Fibroblast of lung (primary cell): ENCODE measurements around the gene NHSL2. TPM values are rescaled to one million over a fixed set of nuclear protein-coding genes. Genes with fewer than 3 reads are reported as not detected.

Experiments used
- DNase-seq, 2 donors: peaks; one replicate each; pipeline versions ENCODE4 v3.0.0 to v3.0.0-alpha.2; 2010; ENCODE audit warnings: low read depth in 2 of 2
- H2AFZ ChIP-seq: 2 replicates; pipeline ENCODE4 v1.5.1; 2012; ENCODE audit warnings: low read length, control low read depth, inconsistent platforms
- H3K27ac ChIP-seq: 2 replicates; pipeline ENCODE4 v1.5.1; 2011; ENCODE audit warnings: low read length, control low read depth; ENCODE audit not compliant: insufficient read depth
- H3K27me3 ChIP-seq: 2 replicates; pipeline ENCODE4 v1.5.1; 2011; ENCODE audit warnings: mild to moderate bottlenecking, low read length; ENCODE audit not compliant: control insufficient read depth, insufficient read depth
- H3K36me3 ChIP-seq: 2 replicates; pipeline ENCODE4 v1.5.1; 2011; ENCODE audit warnings: low read length; ENCODE audit not compliant: control insufficient read depth, insufficient read depth
- H3K4me1 ChIP-seq: 2 replicates; pipeline ENCODE4 v1.5.1; 2011; ENCODE audit warnings: low read length; ENCODE audit not compliant: control insufficient read depth, insufficient read depth; ENCODE audit errors: extremely low read depth
- H3K4me2 ChIP-seq: 2 replicates; pipeline ENCODE4 v1.5.1; 2011; ENCODE audit warnings: low read length, control low read depth; ENCODE audit not compliant: insufficient read depth; ENCODE audit errors: extremely low read depth
- H3K4me3 ChIP-seq, 4 experiments: fragments of 200-600 bp in 1 of 4; sonication (generic) in 1 of 4; replicated peaks in 1 of 4; 2 replicates each; pipeline ENCODE4 v1.5.1; 2011 to 2016; ENCODE audit warnings: low read length in 4 of 4, low read depth in 3 of 4, mild to moderate bottlenecking in 3 of 4, control low read depth in 2 of 4, inconsistent platforms in 1 of 4, mixed read lengths in 1 of 4; ENCODE audit not compliant: insufficient read depth in 1 of 4; ENCODE audit errors: control extremely low read depth in 1 of 4
- H3K79me2 ChIP-seq: 2 replicates; pipeline ENCODE4 v1.5.1; 2012; ENCODE audit warnings: mild to moderate bottlenecking, low read length, inconsistent platforms; ENCODE audit not compliant: control insufficient read depth, insufficient read depth
- H3K9ac ChIP-seq: 2 replicates; pipeline ENCODE4 v1.5.1; 2011; ENCODE audit warnings: mild to moderate bottlenecking, low read length, control low read depth; ENCODE audit not compliant: insufficient read depth
- H3K9me3 ChIP-seq: 2 replicates; pipeline ENCODE4 v1.5.1; 2012; ENCODE audit warnings: low read depth, low read length; ENCODE audit not compliant: control insufficient read depth, insufficient read depth
- H4K20me1 ChIP-seq: 2 replicates; pipeline ENCODE4 v1.5.1; 2011; ENCODE audit warnings: low read length; ENCODE audit not compliant: control insufficient read depth, insufficient read depth; ENCODE audit errors: extremely low read depth
- EZH2 ChIP-seq: IDR thresholded peaks from 2 replicates; pipeline ENCODE4 v1.5.1; 2012; ENCODE audit warnings: low read length, control low read depth, mild to moderate bottlenecking; ENCODE audit errors: missing control alignments
- polyA plus RNA-seq, 2 donors: library from polyadenylated mRNA; depleted of rRNA in 1 of 2; stranded (reverse) in 1 of 2; unstranded in 1 of 2; fragments of >200 nt; gene quantifications; 2 replicates each; pipeline ENCODE4 v1.2.1, GENCODE V29; 2011 to 2012; ENCODE audit warnings: missing spikeins in 1 of 2
- total RNA-seq: library from RNA; depleted of rRNA; stranded (reverse); fragments of >200 nt; gene quantifications from 2 replicates; pipeline ENCODE4 v1.2.1, GENCODE V29; 2014
- TF ChIP-seq, protein P1 (sequence below), 2 donors: IDR thresholded peaks in 1 of 2; conservative IDR thresholded peaks in 1 of 2; 1 replicate in 1 of 2; 2 replicates in 1 of 2; pipeline ENCODE4 v1.5.1; 2011 to 2012; ENCODE audit warnings: low read length in 2 of 2, control low read depth in 1 of 2, inconsistent platforms in 1 of 2, low read depth in 1 of 2, mild to moderate bottlenecking in 1 of 2

Gene NHSL2
- total and polyA plus RNA-seq, 2 donors (not counting 1 experiment from before 2014, with no cell fraction given) = 4.3 to 9.7 TPM

DNA sequence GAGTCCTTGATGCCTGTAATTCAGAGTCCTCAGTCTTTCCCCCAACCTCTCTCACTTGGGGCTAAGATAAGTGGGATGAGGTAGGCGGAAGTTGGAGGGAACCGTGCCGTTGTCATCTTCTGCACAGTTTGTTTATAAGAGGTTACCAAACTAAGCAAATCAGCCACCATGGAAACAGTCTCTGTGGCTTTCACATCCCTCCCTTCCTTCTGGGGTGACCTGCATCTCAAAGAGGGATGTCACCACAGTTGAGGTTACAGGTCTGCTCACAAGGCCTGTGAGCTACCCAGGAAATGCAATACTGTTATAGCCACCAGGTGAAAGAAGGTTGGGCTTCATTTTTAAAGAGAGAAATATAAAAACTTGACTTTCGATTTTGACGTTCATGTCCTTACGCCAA is 194.8 kb downstream of the NHSL2 start:
- H3K27me3 ChIP-seq = no peaks in the 10 kb centered on the region
- no peak overlapping the region for H3K9ac ChIP-seq
- no peak overlapping the region for H3K27ac ChIP-seq
- no peak overlapping the region for H3K4me3 ChIP-seq
- no peak overlapping the region for H2AFZ ChIP-seq
- H3K9me3 ChIP-seq = no peaks in the 10 kb centered on the region
- no peaks in the 10 kb centered on the region for H3K4me1 ChIP-seq
- H3K36me3 ChIP-seq = no peaks in the 10 kb centered on the region
- H3K4me2 ChIP-seq = no peak overlapping the region
- TF ChIP-seq, protein P1, sequence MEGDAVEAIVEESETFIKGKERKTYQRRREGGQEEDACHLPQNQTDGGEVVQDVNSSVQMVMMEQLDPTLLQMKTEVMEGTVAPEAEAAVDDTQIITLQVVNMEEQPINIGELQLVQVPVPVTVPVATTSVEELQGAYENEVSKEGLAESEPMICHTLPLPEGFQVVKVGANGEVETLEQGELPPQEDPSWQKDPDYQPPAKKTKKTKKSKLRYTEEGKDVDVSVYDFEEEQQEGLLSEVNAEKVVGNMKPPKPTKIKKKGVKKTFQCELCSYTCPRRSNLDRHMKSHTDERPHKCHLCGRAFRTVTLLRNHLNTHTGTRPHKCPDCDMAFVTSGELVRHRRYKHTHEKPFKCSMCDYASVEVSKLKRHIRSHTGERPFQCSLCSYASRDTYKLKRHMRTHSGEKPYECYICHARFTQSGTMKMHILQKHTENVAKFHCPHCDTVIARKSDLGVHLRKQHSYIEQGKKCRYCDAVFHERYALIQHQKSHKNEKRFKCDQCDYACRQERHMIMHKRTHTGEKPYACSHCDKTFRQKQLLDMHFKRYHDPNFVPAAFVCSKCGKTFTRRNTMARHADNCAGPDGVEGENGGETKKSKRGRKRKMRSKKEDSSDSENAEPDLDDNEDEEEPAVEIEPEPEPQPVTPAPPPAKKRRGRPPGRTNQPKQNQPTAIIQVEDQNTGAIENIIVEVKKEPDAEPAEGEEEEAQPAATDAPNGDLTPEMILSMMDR (conservative IDR thresholded peaks at IDR 0.05 in 1 of 2, IDR thresholded peaks at IDR 0.05 in 1 of 2; ENCODE audit: low read depth in 1 of 2, low read length in 2 of 2) = no peak
- no peak for TF ChIP-seq EZH2
- no peak for DNase-seq
- H3K79me2 ChIP-seq = no peaks in the 10 kb centered on the region
- no peaks in the 10 kb centered on the region for H4K20me1 ChIP-seq

DNA sequence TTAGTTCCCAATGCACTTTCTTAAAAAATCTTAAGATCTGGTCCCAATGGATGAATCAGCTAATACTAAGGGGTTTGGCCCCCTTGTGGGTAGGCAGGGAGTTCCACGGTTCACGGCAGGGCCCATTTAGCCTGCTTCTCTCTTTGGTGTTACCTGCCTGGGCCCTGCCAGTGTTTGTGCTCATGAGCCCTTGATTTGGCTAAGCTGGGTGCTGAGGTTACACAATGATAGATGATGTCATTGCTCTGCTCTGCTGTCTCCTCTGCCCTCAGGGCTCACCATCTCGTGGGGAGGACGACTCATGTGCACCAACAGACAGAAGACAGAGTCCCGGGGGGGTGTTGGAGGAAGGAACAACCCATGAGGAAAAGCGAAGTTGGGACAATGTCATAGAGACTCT is 196.7 kb downstream of the NHSL2 start:
- no peak for DNase-seq
- TF ChIP-seq, protein P1 (conservative IDR thresholded peaks at IDR 0.05 in 1 of 2, IDR thresholded peaks at IDR 0.05 in 1 of 2; ENCODE audit: low read depth in 1 of 2, low read length in 2 of 2) = no peak
- TF ChIP-seq EZH2 = no peak
- H3K4me2 ChIP-seq = no peak overlapping the region
- no peak overlapping the region for H3K27ac ChIP-seq
- no peaks in the 10 kb centered on the region for H3K79me2 ChIP-seq
- H3K9ac ChIP-seq = no peak overlapping the region
- no peak overlapping the region for H2AFZ ChIP-seq
- peaks cover 2% of the 10 kb centered on the region for H3K27me3 ChIP-seq
- no peak overlapping the region for H3K4me3 ChIP-seq
- H4K20me1 ChIP-seq = no peaks in the 10 kb centered on the region
- H3K4me1 ChIP-seq = no peaks in the 10 kb centered on the region
- H3K36me3 ChIP-seq = no peaks in the 10 kb centered on the region
- no peaks in the 10 kb centered on the region for H3K9me3 ChIP-seq

DNA sequence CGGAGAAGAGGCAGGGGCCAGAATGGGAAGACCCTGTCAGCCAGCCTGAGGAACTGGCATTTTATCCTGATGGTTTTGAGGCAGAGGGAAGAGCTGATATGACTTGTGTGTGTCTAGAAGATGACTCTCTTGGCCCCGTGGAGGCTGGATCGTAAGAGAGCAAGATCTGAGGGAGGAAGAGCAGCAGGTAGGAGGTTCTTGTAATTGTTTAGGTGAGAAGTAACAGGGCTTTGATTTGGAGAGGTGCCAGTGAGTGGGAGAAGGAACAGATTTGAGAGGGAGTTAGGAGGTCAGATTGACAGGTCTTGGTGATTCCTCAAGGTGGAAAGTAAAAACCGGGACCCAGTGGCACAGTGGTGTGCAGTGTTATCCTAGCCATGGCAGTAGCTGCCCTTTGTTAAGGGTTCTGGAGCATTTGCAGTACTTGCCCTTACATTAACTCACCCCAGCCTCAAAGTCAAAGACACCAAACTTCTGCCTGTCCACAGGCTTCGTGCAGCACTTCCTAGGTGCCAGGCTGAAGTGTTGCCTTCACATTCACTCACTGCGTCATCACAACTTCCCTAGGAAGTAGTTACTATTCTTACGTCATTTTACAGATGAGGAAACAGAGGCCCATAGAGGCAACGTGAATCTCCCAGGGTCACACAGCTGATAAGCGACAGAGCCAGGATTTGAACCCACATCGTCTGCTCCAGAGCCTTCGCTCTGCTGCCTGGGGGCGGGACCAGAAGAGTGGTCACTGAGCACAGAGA is 197.4 kb downstream of the NHSL2 start:
- DNase-seq = no peak
- Histone ChIP-seq H3K27me3 (peaks cover 2% of the 10 kb centered on the region), H3K9me3 (no peaks in the 10 kb centered on the region), H3K27ac (no peak overlapping the region), H3K4me2 (no peak overlapping the region), H4K20me1 (no peaks in the 10 kb centered on the region), H2AFZ (no peak overlapping the region), H3K79me2 (no peaks in the 10 kb centered on the region), H3K9ac (no peak overlapping the region), H3K36me3 (no peaks in the 10 kb centered on the region), H3K4me1 (no peaks in the 10 kb centered on the region), H3K4me3 (no peak overlapping the region)
- no peak for TF ChIP-seq EZH2
- TF ChIP-seq, protein P1 (conservative IDR thresholded peaks at IDR 0.05 in 1 of 2, IDR thresholded peaks at IDR 0.05 in 1 of 2; ENCODE audit: low read depth in 1 of 2, low read length in 2 of 2) = no peak
